HG02759 (cell line): ENCODE data around the gene MBD3.
"Not testable (repeated sequence)": the region's sequence is repeated elsewhere in the genome, so short reads cannot be mapped to it uniquely, and the experiment has no call there.

Experiments
- ATAC-seq: cut with Tn5 transposase; IDR thresholded peaks from one replicate; pipeline ENCODE4 v1.9.1; 2021; ENCODE audit warnings: mild to moderate bottlenecking, moderate library complexity; ENCODE audit not compliant: unreplicated experiment

The MBD3 gene

DNA sequence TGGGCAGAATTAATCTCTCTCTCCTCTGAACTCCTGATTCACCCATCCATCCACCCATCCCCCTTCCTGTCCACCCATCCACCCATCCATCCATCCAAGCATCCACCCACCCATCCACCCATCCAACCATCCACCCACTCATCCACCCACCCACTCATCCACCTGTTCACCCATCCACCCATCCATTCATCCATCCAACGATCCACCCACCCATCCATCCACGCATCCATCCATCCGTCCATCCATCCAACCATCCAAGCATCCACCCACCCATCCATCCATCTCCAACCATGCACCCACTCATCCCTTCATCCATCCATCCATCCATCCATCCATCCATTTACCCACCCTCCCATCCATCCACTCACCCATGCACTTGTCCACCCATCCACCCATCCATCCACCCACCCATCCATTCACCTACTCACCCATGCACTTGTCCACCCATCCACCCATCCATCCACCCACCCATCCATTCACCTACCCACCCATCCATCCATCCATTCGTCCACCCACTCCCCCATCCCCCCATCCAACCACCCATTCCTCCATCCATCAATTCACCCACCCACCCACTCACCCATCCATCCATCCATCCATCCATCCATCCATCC lies 43.2 kb downstream of the MBD3 start:
- no peak for ATAC-seq

DNA sequence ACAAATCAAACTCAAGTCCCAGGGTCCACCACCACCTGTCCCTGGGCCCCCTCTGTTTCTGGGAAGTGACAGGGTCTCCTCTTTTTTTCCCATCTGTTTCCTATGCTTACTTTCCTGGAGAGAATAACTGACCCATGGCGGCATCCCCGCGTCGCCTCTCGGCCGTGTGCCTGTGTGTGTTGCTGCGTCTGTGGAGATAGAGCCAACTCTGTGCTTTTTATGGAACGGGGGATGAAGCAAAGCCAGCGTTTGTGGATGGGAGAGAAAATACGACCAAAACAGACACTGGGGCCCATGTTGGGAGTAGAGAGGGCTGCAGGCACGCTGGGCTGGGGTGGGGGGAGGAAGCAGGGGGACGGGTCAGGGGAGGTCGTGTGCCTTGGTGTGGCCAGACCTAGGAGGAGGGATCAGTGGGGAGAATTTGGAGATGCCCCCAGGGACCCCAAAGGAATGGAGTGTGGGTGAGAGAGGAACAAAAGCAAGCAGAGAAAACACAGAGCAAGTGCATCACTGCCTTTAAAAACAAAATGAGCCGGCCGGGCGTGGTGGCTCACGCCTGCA lies 52.2 kb downstream of the MBD3 start:
- no peak for ATAC-seq

DNA sequence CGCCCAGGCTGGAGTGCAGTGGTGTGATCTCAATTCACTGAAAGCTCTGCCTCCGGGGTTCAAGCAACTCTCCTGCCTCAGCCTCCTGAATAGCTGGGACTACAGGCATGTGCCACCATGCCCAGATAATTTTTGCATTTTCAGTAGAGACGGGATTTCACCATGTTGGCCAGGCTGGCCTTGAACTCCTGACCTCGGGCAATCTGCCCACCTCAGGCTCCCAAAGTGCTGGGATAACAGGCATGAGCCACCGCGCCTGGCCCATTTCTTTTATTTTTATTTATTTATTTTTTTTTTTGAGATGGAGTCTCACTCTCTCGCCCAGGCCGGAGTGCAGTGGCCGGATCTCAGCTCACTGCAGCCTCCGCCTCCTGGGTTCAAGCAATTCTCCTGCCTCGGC lies 52.9 kb downstream of the MBD3 start:
- ATAC-seq = not testable (repeated sequence)

GRCh38 chr19:1538978-1539377 lies 53.7 kb downstream of the MBD3 start:
- ATAC-seq = no peak

DNA sequence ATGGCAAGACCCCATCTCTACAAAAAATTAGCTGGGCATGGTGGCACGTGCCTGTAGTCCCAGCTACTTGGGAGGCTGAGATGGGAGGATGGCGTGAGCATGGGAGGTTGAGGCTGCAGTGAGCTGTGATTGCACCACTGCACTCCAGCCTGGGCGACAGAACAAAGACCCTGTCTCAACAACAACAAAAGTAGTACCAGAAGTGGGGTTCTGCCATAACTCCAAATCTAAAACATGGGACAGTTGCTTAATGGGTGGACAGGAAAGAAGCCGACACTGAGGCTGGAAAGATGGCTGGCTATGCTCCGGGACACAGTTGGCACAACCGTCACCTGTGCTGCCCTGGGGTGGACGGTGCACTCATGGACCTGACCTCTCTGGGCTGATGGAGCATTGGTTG lies 57.0 kb downstream of the MBD3 start:
- ATAC-seq = not testable (repeated sequence)

DNA sequence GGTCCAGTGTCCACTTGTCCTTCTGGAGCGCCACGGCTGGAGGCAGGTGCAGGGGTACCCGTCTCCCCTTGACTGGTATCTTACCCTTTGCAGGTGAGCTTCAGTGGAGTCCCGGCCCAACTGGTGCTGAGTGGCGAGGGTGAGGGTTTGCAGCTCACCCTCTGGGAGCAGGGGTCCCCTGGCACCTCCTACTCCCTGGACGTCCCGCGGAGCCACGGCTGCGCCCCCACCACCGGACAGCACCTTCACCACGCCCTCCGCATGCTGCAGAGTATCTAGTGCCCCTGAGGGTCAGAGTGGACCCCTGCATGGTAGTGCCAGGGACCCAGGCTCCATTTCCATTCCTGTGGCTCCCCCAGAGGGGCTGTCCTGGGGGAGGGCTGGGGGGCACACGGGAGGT lies 57.7 kb downstream of the MBD3 start:
- ATAC-seq = no peak

DNA sequence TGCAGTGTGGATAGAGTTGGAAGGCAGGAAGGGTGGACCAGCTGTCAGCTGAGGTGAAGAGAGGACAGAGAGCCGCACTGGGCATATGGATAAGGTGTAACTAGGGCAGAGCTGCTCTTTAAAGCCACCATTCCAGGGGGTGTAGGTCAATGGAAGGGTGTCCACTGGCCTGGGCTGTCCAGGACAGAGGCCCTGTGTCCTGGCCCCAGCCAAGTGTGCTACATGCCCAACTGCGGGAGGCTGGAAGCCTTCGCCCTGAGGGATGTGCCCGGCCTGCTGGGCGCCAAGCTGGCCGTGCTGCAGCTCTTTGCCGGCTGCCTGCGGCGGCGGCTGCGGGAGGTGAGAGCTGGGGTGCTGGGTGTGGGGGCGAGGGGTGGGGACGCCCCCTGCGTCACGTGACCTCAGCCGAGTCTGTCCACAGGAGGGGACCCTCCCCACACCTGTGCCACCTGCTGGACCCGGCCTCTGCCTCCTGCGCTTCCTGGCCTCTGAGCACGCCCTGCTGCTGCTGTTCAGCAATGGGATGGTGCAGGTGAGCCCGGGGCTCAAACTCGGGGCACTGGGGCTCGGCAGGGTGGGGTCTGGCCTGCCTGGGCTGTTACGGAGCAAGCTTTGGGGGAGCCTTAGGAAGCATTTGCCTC lies 59.0 kb downstream of the MBD3 start:
- no peak for ATAC-seq

- no peak for ATAC-seq
These were observed 60.7 kb downstream of the MBD3 start for GRCh38 chr19:1532003-1532402.

DNA sequence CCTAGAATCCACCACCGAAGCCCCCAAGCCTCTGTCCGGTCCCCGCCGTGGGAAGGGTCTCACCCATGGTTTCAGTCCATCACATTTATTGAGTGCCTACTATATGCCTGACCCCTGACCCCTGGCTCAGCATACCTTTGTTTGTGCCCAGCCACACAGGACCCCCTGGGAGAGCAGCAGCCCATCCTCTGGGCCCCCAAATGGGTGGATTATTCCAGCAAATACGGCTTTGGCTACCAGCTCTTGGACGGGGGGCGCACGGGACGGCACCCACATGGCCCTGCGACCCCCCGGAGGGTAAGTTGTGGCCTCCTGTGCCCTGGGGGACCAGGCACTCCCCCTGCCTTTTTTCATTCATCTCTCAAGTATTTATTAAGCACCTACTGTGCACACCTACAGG lies 61.1 kb downstream of the MBD3 start:
- no peak for ATAC-seq

GRCh38 chr19:1530856-1531255 lies 61.8 kb downstream of the MBD3 start:
- ATAC-seq = not testable (repeated sequence)

GRCh38 chr19:1529430-1529816 lies 63.2 kb downstream of the MBD3 start:
- no peak for ATAC-seq

GRCh38 chr19:1528596-1529429 lies 63.9 kb downstream of the MBD3 start:
- ATAC-seq = no peak

GRCh38 chr19:1527650-1528309 lies 64.9 kb downstream of the MBD3 start:
- no peak for ATAC-seq

- no peak for ATAC-seq
These were observed 65.6 kb downstream of the MBD3 start for GRCh38 chr19:1526979-1527649.

DNA sequence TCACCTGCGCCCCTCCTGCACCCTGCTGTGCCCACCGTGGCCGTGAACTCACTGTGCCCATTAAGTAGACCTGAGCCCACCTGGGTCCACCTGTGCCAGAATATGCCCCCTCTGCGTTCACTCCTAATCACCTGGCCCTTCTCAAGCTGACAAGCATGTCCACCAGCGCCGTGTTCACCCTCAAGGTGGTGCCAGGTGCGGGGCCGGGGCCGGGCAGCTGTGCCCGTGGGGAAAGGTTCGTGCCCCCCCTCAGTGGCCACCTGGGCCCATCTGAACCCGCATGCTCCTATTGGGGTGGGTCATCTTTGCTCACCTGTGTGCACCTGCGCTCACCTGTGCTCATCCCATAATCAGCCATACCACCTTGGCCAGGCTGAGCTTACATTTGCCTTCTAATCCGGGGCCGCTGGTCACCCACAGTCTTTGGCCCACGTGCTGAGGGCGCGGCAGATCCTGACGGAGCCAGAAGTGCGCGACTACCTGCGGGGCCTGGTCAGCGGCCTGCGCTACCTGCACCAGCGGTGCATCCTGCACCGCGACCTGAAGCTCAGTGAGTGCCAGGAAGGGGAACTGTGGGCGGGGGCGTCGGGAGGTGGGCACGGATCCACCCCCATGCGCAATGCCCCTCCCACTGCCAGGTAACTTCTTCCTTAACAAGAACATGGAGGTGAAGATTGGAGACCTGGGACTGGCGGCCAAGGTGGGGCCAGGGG lies 66.4 kb downstream of the MBD3 start:
- no peak for ATAC-seq

DNA sequence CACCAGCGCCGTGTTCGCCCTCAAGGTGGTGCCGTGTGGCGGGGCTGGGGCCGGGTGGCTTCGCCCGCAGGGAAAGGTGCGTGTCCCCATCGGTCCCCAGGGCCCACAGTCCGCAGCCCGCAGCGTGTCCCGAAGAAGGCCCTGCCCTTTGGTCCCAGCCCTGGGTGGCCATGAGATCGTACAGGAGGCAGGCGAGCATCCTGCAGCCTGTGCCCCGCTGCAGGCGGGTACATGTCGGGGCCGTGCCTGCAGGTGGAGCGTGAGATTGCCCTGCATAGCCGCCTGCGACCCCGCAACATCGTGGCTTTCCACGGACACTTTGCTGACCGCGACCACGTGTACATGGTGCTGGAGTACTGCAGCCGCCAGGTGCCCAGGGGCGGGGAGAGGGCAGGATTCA lies 67.3 kb downstream of the MBD3 start:
- ATAC-seq = no peak

DNA sequence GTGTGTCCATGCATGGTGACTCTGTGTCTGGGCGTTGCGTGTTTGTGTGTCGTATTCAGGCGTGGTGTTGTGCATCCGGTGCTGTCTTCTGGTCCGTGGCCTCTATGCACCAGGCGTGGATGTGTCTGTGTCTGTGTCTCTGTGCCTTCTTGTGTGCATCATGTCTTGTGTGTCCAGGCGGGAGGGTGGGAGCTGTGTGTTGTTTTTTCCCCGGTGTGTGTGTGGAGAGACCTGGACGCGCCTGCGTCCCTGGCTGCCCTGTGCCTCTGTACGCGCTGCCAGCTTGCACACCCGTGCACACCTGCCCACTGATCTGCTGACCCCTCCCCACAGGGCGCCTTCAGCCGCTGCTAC lies 67.7 kb downstream of the MBD3 start:
- no peak for ATAC-seq

DNA sequence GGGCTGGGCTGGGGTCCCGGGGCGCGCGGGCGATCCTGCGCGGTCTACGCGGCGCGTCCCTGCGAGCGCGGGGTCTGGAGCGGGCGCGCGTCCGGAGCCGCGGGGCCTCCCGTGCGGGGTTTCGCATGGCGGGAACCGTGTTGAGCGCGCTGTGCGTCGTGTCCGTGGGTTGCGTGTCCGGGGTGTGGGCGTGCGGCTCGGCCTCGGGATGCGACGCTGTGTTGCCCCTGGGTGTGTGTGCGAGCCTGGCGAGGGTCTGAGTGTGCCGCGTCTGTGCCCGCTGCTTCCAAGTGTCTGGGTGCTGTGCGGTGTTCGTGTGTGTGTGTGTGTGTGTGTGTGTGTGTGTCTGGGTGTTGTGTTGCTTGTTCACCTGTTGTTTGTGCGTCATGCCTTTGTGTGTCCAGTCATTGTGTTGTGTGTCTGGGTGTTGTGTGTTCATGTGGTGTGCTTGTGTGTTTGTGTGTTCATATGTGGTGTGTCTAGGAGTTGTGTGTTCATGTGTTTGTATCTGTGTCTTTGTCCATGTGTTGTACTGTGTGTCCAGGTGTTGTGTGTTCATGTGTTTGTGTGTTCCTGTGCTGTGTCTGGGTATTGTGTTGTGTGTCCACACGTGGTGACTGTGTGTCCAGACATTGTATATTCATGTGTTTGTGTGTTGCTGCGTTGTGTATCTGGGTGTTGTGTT lies 68.2 kb downstream of the MBD3 start:
- no peak for ATAC-seq
